GM18511 (cell line): Measurements from ENCODE around the gene DNAJC6.

ENCODE experiments used
- ATAC-seq: cut with Tn5 transposase; IDR thresholded peaks from one replicate; pipeline ENCODE4 v1.9.1; 2021; ENCODE audit warnings: mild to moderate bottlenecking, moderate library complexity; ENCODE audit not compliant: unreplicated experiment

The DNAJC6 gene

GRCh38 chr1:65399003-65399402 is 89.7 kb downstream of the DNAJC6 start:
- no peak for ATAC-seq

- no peak for ATAC-seq
These were observed 92.3 kb downstream of the DNAJC6 start for GRCh38 chr1:65401612-65402011.

GRCh38 chr1:65404941-65405340 is 95.6 kb downstream of the DNAJC6 start:
- ATAC-seq = no peak

GRCh38 chr1:65407877-65408276 is 98.5 kb downstream of the DNAJC6 start:
- no peak for ATAC-seq

GRCh38 chr1:65409314-65409713 is 100.0 kb downstream of the DNAJC6 start:
- ATAC-seq = no peak

- ATAC-seq = no peak
These were observed 100.5 kb downstream of the DNAJC6 start for GRCh38 chr1:65409816-65410326.

GRCh38 chr1:65412256-65412983 is 103.1 kb downstream of the DNAJC6 start:
- ATAC-seq = no peak

- no peak for ATAC-seq
These were observed 103.6 kb downstream of the DNAJC6 start for GRCh38 chr1:65412984-65413375.

GRCh38 chr1:65414538-65414937 is 105.2 kb downstream of the DNAJC6 start:
- no peak for ATAC-seq

- ATAC-seq = no peak
These were observed 107.4 kb downstream of the DNAJC6 start for GRCh38 chr1:65416767-65417166.

- no peak for ATAC-seq
These were observed 108.4 kb downstream of the DNAJC6 start for GRCh38 chr1:65417729-65418128.

- no peak for ATAC-seq
These were observed 109.3 kb downstream of the DNAJC6 start for GRCh38 chr1:65418522-65419185.

- peak; percentile 88 for ATAC-seq
These were observed 110.6 kb downstream of the DNAJC6 start for GRCh38 chr1:65419681-65420589.

GRCh38 chr1:65420590-65421350 is 111.4 kb downstream of the DNAJC6 start, which contains the start of the genes LEPR and LEPROT:
Gene LEPR, plus strand, starts transcription at chr1:65420668. Its CDS starts 144,898 bp downstream, at chr1:65565566.
Gene LEPROT, plus strand, starts transcription at chr1:65420668. Its CDS starts 57 bp downstream, at chr1:65420725.
- peak; percentile 63 for ATAC-seq

- ATAC-seq = no peak
These were observed 112.1 kb downstream of the DNAJC6 start for GRCh38 chr1:65421351-65422025.

GRCh38 chr1:65422241-65423203 is 113.2 kb downstream of the DNAJC6 start:
- no peak for ATAC-seq

GRCh38 chr1:65423884-65424572 is 114.7 kb downstream of the DNAJC6 start:
- no peak for ATAC-seq

- ATAC-seq = no peak
These were observed 115.2 kb downstream of the DNAJC6 start for GRCh38 chr1:65424573-65424889.
